Astrocyte (in vitro differentiated cells and primary cell): Measurements from ENCODE around the gene SGSM2. TPM values are rescaled to one million over a fixed set of nuclear protein-coding genes. Genes with fewer than 3 reads are reported as not detected.

Experiments used
- DNase-seq: peaks from one replicate; pipeline ENCODE4 v3.0.0-alpha.2; 2010; ENCODE audit warnings: low read depth
- FAIRE-seq: peaks from 2 replicates; lab custom pipeline; 2011; peaks lifted over from hg19 to GRCh38; lab: Jason Lieb, UNC
- H2AFZ ChIP-seq: 2 replicates; pipeline ENCODE4 v1.6.0; 2012; ENCODE audit warnings: low read depth, low read length, inconsistent platforms
- H3K27ac ChIP-seq: 2 replicates; pipeline ENCODE4 v1.5.1; 2011; ENCODE audit warnings: low read depth, low read length, inconsistent platforms
- H3K27me3 ChIP-seq: 2 replicates; pipeline ENCODE4 v1.6.0; 2011; ENCODE audit warnings: low read length, inconsistent platforms; ENCODE audit not compliant: insufficient read depth
- H3K36me3 ChIP-seq: 2 replicates; pipeline ENCODE4 v1.5.1; 2011; ENCODE audit warnings: low read length, inconsistent platforms; ENCODE audit not compliant: insufficient read depth
- H3K4me1 ChIP-seq: 2 replicates; pipeline ENCODE4 v1.5.1; 2011; ENCODE audit warnings: low read length, inconsistent platforms; ENCODE audit not compliant: insufficient read depth
- H3K4me2 ChIP-seq: 2 replicates; pipeline ENCODE4 v1.6.0; 2012; ENCODE audit warnings: low read length, inconsistent platforms
- H3K4me3 ChIP-seq: 2 replicates; pipeline ENCODE4 v1.5.1; 2011; ENCODE audit warnings: low read depth, mild to moderate bottlenecking, low read length, inconsistent platforms; ENCODE audit not compliant: insufficient read depth
- H3K79me2 ChIP-seq: 2 replicates; pipeline ENCODE4 v1.6.0; 2012; ENCODE audit warnings: mild to moderate bottlenecking, low read length, inconsistent platforms; ENCODE audit not compliant: insufficient read depth
- H3K9ac ChIP-seq: 2 replicates; pipeline ENCODE4 v1.6.0; 2012; ENCODE audit warnings: mild to moderate bottlenecking, low read length, inconsistent platforms
- H3K9me3 ChIP-seq: 2 replicates; pipeline ENCODE4 v1.5.1; 2012; ENCODE audit warnings: low read depth, mild to moderate bottlenecking, low read length, inconsistent platforms; ENCODE audit not compliant: insufficient read depth
- H4K20me1 ChIP-seq: 2 replicates; pipeline ENCODE4 v1.6.0; 2012; ENCODE audit warnings: low read length, inconsistent platforms; ENCODE audit not compliant: insufficient read depth
- H3K27ac Mint-ChIP-seq: one replicate; pipeline ENCODE4 v1.8.0; 2021; ENCODE audit warnings: mild to moderate bottlenecking, mixed read lengths; ENCODE audit not compliant: unreplicated experiment
- H3K27me3 Mint-ChIP-seq: one replicate; pipeline ENCODE4 v1.8.0; 2021; ENCODE audit warnings: low read depth, mixed read lengths; ENCODE audit not compliant: unreplicated experiment
- H3K36me3 Mint-ChIP-seq: one replicate; pipeline ENCODE4 v1.8.0; 2021; ENCODE audit warnings: low read depth, mixed read lengths; ENCODE audit not compliant: unreplicated experiment
- H3K4me1 Mint-ChIP-seq: one replicate; pipeline ENCODE4 v1.8.0; 2021; ENCODE audit warnings: low read depth, mixed read lengths; ENCODE audit not compliant: unreplicated experiment
- H3K4me3 Mint-ChIP-seq: one replicate; pipeline ENCODE4 v1.8.0; 2021; ENCODE audit warnings: mild to moderate bottlenecking, moderate library complexity, mixed read lengths; ENCODE audit not compliant: unreplicated experiment
- H3K9me3 Mint-ChIP-seq: one replicate; pipeline ENCODE4 v1.8.0; 2021; ENCODE audit warnings: mild to moderate bottlenecking, mixed read lengths; ENCODE audit not compliant: unreplicated experiment
- CTCF ChIP-seq: IDR thresholded peaks from 2 replicates; pipeline ENCODE4 v1.5.1; 2011; ENCODE audit warnings: low read depth, mild to moderate bottlenecking, inconsistent platforms, low read length, moderate library complexity; ENCODE audit not compliant: insufficient read depth
- EZH2 ChIP-seq: IDR thresholded peaks from 2 replicates; pipeline ENCODE4 v1.6.1; 2012; ENCODE audit warnings: mild to moderate bottlenecking, low read length, inconsistent platforms; ENCODE audit not compliant: insufficient read depth
- total RNA-seq: library from RNA; stranded (reverse); gene quantifications from 2 replicates; pipeline ENCODE4 v1.2.1, GENCODE V29; 2021

SGSM2 gene
- total RNA-seq, 1 donor from 2014 or later = 62.1 TPM

- Histone ChIP-seq H3K9ac (no peak overlapping the region), H3K4me1 (peaks cover 10% of the 10 kb centered on the region), H4K20me1 (no peaks in the 10 kb centered on the region), H3K36me3 (peaks cover 8% of the 10 kb centered on the region), H3K27ac (no peak overlapping the region), H3K27me3 (no peaks in the 10 kb centered on the region), H3K9me3 (no peaks in the 10 kb centered on the region), H3K4me3 (no peak overlapping the region), H2AFZ (no peak overlapping the region), H3K79me2 (no peaks in the 10 kb centered on the region), H3K4me2 (no peak overlapping the region)
- DNase-seq (no peak), FAIRE-seq (no peak)
- Mint-ChIP-seq H3K4me1 (no peaks in the 10 kb centered on the region), H3K4me3 (no peak overlapping the region), H3K27me3 (no peaks in the 10 kb centered on the region), H3K36me3 (peaks cover 12% of the 10 kb centered on the region), H3K27ac (peak overlapping the region; percentile 18), H3K9me3 (no peaks in the 10 kb centered on the region)
- TF ChIP-seq CTCF (no peak), EZH2 (no peak)
Measured at GRCh38 chr17:2415081-2415480, 77.8 kb downstream of the SGSM2 start.

GRCh38 chr17:2416010-2416734, 78.9 kb downstream of the SGSM2 start:
- TF ChIP-seq EZH2 = no peak
- peak; percentile 99 for TF ChIP-seq CTCF
- Histone ChIP-seq H3K4me2 (no peak overlapping the region), H3K9me3 (no peaks in the 10 kb centered on the region), H3K27me3 (no peaks in the 10 kb centered on the region), H3K79me2 (no peaks in the 10 kb centered on the region), H3K36me3 (peaks cover 10% of the 10 kb centered on the region), H4K20me1 (no peaks in the 10 kb centered on the region), H3K27ac (no peak overlapping the region), H2AFZ (no peak overlapping the region), H3K4me1 (peaks cover 10% of the 10 kb centered on the region), H3K4me3 (no peak overlapping the region), H3K9ac (peak overlapping the region; percentile 15)
- Mint-ChIP-seq H3K4me3 (peak overlapping the region; percentile 34), H3K27ac (peak overlapping the region; percentile 23), H3K9me3 (no peaks in the 10 kb centered on the region), H3K27me3 (no peaks in the 10 kb centered on the region), H3K4me1 (no peaks in the 10 kb centered on the region), H3K36me3 (peaks cover 12% of the 10 kb centered on the region)
- peak; percentile 55 for DNase-seq
- peak; percentile 47 for FAIRE-seq

GRCh38 chr17:2418572-2418971, 81.3 kb downstream of the SGSM2 start:
- FAIRE-seq (no peak), DNase-seq (no peak)
- Histone ChIP-seq H3K4me2 (no peak overlapping the region), H4K20me1 (no peaks in the 10 kb centered on the region), H3K79me2 (no peaks in the 10 kb centered on the region), H3K36me3 (peaks cover 8% of the 10 kb centered on the region), H3K4me1 (peaks cover 5% of the 10 kb centered on the region), H3K27ac (no peak overlapping the region), H2AFZ (no peak overlapping the region), H3K27me3 (no peaks in the 10 kb centered on the region), H3K9me3 (no peaks in the 10 kb centered on the region), H3K4me3 (no peak overlapping the region), H3K9ac (no peak overlapping the region)
- H3K27me3 Mint-ChIP-seq = no peaks in the 10 kb centered on the region
- peaks cover 12% of the 10 kb centered on the region for H3K36me3 Mint-ChIP-seq
- H3K9me3 Mint-ChIP-seq = no peaks in the 10 kb centered on the region
- TF ChIP-seq EZH2 (no peak), CTCF (no peak)
- H3K27ac Mint-ChIP-seq = peak overlapping the region; percentile 84
- H3K4me1 Mint-ChIP-seq = peaks cover 2% of the 10 kb centered on the region
- no peak overlapping the region for H3K4me3 Mint-ChIP-seq
